ENCODE measurements around the gene SCARB2. TPM values are rescaled to one million over a fixed set of nuclear protein-coding genes. Genes with fewer than 3 reads are reported as not detected.

The SCARB2 gene
- total RNA-seq, 4 donors from 2014 or later: 178 to 271 (median 206) TPM

DNA sequence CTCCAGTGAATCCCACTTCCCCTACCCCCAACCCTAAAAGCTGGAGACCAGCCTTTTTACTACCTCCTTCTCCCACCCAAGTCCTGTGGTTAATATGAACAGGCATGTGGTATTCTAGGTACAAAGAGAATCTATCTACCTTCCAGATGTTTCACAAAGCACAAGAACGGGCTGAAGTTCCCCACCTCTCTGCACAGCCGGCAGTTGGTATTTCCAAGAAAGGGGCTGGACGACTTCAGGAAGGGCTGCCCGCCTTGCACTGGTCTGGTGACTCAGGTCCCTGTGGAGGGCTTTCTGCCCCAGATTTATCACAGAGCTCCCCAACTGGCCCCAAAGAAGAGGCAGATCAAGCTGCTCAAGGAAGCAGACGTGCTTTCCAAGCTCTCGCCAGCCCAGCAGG, 42.4 kb upstream of the SCARB2 start:
- intact Hi-C loops (cut with DNase I): loop anchor here (10.0 kb wide), 1 partner anchor 61 kb away; no protein-coding TSS in a partner anchor
- H3K4me1 ChIP-seq: peaks cover 2 to 3% of the 10 kb centered on the region in 2 donors
- no peaks in the 10 kb centered on the region for H3K27me3 ChIP-seq
- H3K36me3 ChIP-seq: no peaks in the 10 kb centered on the region
- WGBS, 2 donors: 87% methylated on average over 5 to 6 of the region's 6 CpGs
- no peak overlapping the region for H3K4me3 ChIP-seq (replicated peaks in 1 of 3)
- H3K27ac ChIP-seq: no peak overlapping the region
- no peak for DNase-seq
- H3K9me3 ChIP-seq: no peaks in the 10 kb centered on the region
- no peak for TF ChIP-seq POLR2A (IDR thresholded peaks at IDR 0.05)
- TF ChIP-seq, protein P1, sequence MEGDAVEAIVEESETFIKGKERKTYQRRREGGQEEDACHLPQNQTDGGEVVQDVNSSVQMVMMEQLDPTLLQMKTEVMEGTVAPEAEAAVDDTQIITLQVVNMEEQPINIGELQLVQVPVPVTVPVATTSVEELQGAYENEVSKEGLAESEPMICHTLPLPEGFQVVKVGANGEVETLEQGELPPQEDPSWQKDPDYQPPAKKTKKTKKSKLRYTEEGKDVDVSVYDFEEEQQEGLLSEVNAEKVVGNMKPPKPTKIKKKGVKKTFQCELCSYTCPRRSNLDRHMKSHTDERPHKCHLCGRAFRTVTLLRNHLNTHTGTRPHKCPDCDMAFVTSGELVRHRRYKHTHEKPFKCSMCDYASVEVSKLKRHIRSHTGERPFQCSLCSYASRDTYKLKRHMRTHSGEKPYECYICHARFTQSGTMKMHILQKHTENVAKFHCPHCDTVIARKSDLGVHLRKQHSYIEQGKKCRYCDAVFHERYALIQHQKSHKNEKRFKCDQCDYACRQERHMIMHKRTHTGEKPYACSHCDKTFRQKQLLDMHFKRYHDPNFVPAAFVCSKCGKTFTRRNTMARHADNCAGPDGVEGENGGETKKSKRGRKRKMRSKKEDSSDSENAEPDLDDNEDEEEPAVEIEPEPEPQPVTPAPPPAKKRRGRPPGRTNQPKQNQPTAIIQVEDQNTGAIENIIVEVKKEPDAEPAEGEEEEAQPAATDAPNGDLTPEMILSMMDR (IDR thresholded peaks at IDR 0.05): no peak

- WGBS, 2 donors: 43 to 60% methylated on average over 6 of the region's 6 CpGs
- Histone ChIP-seq H3K4me3 (replicated peaks in 1 of 3) (no peak overlapping the region), H3K27ac (peak overlapping the region in 2 of 3 donors; percentile 11 to 15), H3K27me3 (no peaks in the 10 kb centered on the region), H3K36me3 (no peaks in the 10 kb centered on the region), H3K9me3 (no peaks in the 10 kb centered on the region), H3K4me1 (peaks cover 7 to 8% of the 10 kb centered on the region in 2 donors)
- TF ChIP-seq, protein P1 (IDR thresholded peaks at IDR 0.05): no peak
- TF ChIP-seq POLR2A (IDR thresholded peaks at IDR 0.05): no peak
- intact Hi-C loops (cut with DNase I): loop anchor here (10.0 kb wide), 1 partner anchor 59 kb away; no protein-coding TSS in a partner anchor
- peak; percentile 68 to 70 for DNase-seq
Observed at GRCh38 chr4:76253511-76253910, 39.9 kb upstream of the SCARB2 start.

DNA sequence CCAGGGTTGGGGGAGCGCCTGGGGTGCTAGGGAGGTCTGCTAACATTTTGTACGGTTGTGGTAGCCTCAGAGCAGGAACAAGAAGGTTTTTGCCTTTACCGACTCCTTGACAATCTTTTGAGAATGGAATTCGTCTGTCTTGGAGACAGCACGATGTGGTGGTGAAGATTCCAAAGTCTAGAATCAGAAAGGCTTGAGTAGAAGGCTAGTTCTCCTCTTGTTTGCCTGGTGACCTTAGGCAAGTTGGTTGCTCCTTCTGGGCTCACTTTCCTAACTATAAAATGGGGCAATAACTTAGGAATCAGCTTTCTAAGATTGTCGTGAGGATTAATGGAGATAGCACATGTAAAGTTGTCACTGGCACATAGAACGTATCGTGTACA, 38.6 kb upstream of the SCARB2 start:
- Histone ChIP-seq H3K27me3 (no peaks in the 10 kb centered on the region), H3K9me3 (no peaks in the 10 kb centered on the region), H3K4me3 (replicated peaks in 1 of 3) (peak overlapping the region in 1 of 3 donors; percentile 50), H3K27ac (peak overlapping the region in 2 of 3 donors; percentile 44 to 81), H3K4me1 (peaks cover 7 to 8% of the 10 kb centered on the region in 2 donors), H3K36me3 (no peaks in the 10 kb centered on the region)
- 87 to 95% methylated on average over 8 of the region's 8 CpGs for WGBS, 2 donors
- intact Hi-C loops (cut with DNase I): loop anchor here (10.0 kb wide), 1 partner anchor 57 kb away; no protein-coding TSS in a partner anchor
- no peak for TF ChIP-seq POLR2A (IDR thresholded peaks at IDR 0.05)
- TF ChIP-seq, protein P1 (IDR thresholded peaks at IDR 0.05): no peak
- no peak for DNase-seq

DNA sequence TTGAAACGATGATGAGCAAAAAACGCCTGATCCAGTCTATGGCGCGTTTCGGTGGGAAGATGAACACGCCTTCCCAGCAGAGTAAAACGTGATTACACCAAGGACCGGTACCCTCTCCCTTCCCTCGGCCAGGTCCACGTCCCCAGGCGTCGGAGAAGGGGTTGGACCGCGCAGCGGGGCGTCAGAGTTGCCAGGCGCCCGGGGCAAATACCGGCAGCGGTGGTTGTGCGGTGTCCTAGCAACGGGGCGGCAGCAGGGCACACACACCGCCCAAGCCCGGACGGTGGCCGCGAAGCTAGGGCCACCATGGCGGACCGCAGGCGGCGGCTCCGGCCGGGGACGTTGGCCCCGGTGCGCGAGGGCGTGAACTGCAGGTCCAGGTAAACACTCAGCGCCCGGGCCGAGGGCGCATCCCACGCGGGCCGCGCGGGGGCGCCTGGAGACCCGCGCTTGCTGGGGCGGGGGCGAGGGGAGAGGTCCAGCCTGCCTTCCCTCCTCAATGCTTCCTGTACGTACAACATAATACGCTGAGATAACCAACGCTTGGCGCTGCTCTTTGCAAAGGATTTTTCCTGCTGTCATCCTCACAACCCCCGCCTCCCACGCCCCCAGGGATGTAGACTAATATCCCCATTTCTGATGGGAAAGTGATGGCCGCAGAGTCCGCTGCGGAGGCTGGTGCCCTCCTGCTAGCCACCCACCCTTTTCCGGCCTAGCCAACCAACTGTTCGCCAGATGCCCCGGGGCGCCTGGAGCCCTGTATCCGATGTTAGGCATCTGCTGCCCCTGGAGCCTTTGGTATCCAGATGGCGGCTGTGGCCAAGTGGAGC, 38.0 kb upstream of the SCARB2 start, which contains the start of gene FAM47E:
Gene FAM47E (plus strand): TSS at position 281 of the 830 bp plus-strand sequence. CDS start 26 bp downstream, at position 307.
- intact Hi-C loops (cut with DNase I): loop anchor here (10.0 kb wide), 1 partner anchor 57 kb away; no protein-coding TSS in a partner anchor
- peak in 1 of 2 donors; percentile 62 for TF ChIP-seq POLR2A (IDR thresholded peaks at IDR 0.05)
- TF ChIP-seq, protein P1 (IDR thresholded peaks at IDR 0.05): peak in 5 of 6 experiments; percentile 10 to 47 (median 15)
- Histone ChIP-seq H3K4me3 (replicated peaks in 1 of 3) (peak within 1 kb of the TSS; percentile 27 to 50 (median 40)), H3K4me1 (peaks cover 7 to 8% of the 10 kb centered on the region in 2 donors), H3K36me3 (no peaks in the 10 kb centered on the region), H3K9me3 (no peaks in the 10 kb centered on the region), H3K27me3 (no peaks in the 10 kb centered on the region), H3K27ac (peak within 1 kb of the TSS; percentile 44 to 81 (median 61))
- 11 to 13% methylated on average over 26 to 40 of the region's 68 CpGs for WGBS, 2 donors
- peak; percentile 91 to 92 for DNase-seq
